Bronchial smooth muscle cell (primary cell): ENCODE data around the gene C1R. TPM values are rescaled to one million over a fixed set of nuclear protein-coding genes. Genes with fewer than 3 reads are reported as not detected.

ENCODE experiments used
- total RNA-seq: library from RNA; depleted of rRNA; stranded (reverse); fragments of >200 nt; gene quantifications from 2 replicates; pipeline ENCODE4 v1.2.1, GENCODE V29; 2014

The C1R gene
- 133 and 637 TPM in 2 replicates for total RNA-seq

DNA sequence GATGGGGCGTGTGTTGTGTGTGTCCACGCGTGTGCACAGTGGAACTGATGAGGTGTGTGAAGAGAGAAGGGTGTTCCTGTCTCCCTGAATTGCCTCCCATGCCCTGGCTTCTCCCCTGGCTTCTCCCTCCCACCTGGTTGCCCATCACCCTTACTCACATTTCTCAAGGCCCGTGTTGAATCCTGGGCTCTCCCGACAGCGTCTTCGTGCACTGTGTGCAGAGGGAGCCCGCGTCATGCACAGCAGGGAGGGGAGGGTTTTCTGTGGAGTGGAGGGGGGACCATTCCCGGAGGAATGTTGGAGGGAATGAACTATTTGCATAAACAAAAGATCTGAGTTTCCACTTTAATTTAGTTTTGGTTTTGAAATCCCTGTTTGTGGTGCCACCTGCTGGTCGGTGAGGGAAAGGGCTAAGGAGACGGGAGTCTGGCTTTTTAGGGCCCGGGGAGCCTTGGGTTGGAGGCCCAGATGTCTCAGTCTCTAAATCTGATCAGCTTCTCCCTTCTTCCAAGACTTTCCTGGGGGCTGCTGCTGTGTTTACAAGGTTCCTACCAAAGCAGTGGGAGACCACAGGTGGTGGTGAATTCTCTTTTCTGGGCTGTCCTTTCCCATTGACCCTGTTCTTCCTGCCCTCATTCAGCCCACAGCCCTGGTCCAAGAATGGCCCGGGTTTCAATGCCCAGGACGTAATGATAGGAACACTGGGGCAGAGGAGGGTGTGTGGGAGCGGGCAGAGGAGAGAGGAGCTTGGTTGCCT, at the start of gene C1R:
Gene C1R (minus strand): TSS at position 217 of the 757 bp plus-strand sequence. CDS start 57 bp downstream, at position 160.

DNA sequence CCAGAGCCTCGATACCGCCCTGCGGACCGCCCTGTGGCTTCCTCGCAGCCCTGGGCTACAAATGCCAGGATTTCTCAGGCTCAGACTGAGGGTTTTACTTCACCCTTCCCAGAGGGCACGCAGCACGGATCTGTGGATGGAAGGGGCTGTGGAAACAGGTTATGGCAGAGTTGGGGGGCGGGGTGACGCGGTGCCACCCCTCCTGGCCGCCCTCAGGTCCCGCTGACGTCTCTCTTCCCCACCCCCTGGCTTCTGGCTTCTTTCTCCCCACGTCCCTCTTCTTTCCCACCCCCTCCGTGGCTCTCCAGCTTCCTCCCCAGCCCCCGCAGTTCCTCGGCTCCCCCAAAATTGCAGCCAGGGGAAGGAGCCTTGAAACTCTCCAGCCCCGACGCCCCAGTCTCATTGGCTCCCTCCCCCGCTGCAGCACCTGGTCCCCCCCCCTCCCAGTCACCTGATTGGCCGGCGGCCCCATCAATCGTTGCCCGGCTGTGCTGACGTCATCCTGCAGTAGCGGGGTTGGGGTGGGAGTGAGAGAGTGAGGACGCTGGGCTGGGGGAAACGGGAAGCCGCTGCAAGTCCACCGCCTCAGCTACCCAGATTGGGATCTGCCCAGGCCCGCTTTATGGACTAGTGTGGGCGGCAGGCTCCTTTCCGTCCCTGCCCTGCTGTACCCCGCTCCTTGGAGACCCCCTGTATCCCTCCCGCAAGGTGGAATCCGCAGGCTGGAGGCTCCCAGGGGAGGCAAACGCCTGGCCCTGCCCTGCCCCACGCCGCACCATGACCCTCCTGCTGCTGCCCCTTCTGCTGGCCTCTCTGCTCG, 37.8 kb upstream of the C1R start, which contains the start of gene CLSTN3:
Gene CLSTN3 (plus strand): TSS at position 500 of the 820 bp plus-strand sequence. CDS start 278 bp downstream, at position 778.

DNA sequence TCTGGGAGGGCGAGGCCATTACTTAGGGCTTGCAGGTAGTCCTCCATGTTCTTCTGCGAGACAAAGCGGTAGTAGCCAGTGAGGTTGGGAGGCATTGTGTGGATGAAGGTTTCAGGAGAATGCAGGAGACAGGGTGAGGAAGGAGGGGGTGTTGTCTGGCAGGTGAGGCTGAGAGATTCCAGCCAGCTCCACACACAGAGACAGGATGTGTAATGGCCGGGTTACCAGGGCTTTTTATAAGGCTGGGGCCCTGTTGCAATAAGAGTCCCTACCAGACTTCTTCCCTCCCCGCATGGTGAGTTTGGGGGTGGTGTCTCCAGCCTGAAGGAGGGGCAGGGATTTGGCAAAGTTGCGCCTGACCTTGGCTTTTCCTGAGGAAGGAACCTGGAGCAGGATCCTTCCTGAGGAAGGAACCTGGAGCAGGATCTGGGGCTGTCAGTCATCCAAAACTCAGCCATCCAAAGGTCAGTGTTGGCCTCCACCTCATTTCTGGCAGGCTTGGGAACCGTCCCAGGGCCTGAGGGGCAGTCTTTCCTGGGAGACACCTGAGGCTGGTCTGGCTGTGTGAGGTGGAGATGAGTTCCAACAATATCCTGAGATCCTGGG, 36.5 kb upstream of the C1R start, which contains the start of gene RBP5:
Gene RBP5 (minus strand): TSS at position 209 of the 606 bp plus-strand sequence. CDS start 114 bp downstream, at position 95.

DNA sequence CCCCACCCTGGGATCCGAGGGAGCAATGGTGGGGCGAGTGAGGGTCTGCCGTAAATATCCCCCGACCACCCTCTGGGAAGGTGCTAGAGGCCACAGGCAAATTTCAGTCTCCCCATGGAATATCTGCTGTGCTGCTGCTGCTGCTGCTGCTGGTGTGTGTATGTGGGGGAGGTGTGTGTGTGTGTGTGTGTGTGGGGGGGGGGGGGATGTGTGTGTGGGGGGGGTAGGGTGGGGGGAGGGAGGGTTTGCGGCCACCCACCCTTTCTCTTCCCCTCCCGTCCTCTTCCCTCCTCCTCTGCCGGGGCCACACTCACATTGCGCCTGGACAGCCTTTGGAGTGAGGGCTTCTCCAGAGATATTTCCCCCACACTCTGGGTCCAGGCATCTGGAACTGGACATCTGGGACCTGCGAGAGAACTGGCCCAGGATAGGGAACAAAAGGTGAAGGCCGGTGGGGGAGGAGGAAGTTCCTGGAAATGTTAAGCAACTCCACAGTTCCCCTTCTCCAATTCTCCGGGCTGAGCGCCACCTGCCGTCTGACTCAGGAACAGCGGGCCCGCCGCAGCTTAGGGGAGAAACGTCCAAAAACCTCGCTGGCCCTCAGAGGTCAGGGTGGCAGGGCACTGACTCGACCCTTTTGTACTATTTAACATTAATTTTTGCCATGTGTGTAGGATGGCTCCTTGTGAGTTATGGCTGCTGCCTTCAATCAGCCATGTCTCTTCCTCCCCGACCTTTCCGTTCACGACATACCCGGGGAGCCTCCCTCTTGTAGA, 16.7 kb upstream of the C1R start, which contains the start of gene C1RL:
Gene C1RL (minus strand): TSS at position 419 of the 776 bp plus-strand sequence. CDS start 34 bp downstream, at position 385.

DNA sequence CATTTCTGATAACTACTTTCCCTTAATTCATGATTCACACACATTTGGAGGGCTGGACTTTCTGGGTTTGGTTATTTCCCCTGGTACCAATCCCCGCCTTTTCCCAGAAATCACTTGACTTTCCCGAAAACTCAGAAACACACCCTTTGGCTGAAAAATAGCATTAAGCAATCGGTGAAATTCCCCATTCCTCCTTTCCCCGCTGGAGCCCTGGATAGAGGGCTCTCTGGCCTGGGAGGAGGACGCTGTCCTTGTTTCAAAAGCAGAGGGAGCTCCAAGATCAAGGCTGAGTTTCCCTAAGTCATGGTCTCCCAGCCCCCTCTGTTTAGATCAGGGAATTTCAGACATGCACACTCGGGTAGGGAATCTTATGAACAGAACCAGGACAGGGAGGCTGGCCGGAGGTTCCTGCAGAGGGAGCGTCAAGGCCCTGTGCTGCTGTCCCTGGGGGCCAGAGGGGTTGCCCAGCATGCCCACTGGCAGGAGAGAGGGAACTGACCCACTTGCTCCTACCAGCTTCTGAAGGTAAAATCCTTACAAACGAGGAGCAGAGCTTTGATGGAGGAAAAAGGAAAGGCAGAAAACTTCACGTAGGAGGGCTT, 31.8 kb downstream of the C1R start, which contains the start of gene C1S:
Gene C1S (plus strand): TSS at position 366 of the 602 bp plus-strand sequence. CDS start 1,195 bp downstream, outside the sequence.

Other genes with a start within 250 kb of the C1R start
- gene CDCA3, start 241.2 kb downstream of the C1R start, total RNA-seq = 1.2 and 3.0 TPM in 2 replicates
- gene USP5, start 240.3 kb downstream of the C1R start, total RNA-seq = 77.2 and 79.0 TPM in 2 replicates
- gene TPI1, start 224.9 kb downstream of the C1R start, total RNA-seq = 512 and 968 TPM in 2 replicates
- 10.1 and 13.6 TPM in 2 replicates for gene SPSB2, start 219.1 kb downstream of the C1R start, total RNA-seq
- gene LRRC23, start 187.6 kb downstream of the C1R start, total RNA-seq = 11.3 and 15.9 TPM in 2 replicates
- 18.4 and 19.9 TPM in 2 replicates for gene ENO2, start 177.9 kb downstream of the C1R start, total RNA-seq
- 8.2 and 11.0 TPM in 2 replicates for gene ATN1, start 164.5 kb downstream of the C1R start, total RNA-seq
- gene RNU7-1, start 148.6 kb downstream of the C1R start, total RNA-seq = not detected in 2 replicates
- 137 and 179 TPM in 2 replicates for gene C12orf57, start 148.4 kb downstream of the C1R start, total RNA-seq
- gene PTPN6, start 141.1 kb downstream of the C1R start, total RNA-seq = 0.09 and 0.79 TPM in 2 replicates
- 101 and 123 TPM in 2 replicates for gene PHB2, start 121.8 kb downstream of the C1R start, total RNA-seq
- 21.1 and 25.8 TPM in 2 replicates for gene EMG1, start 121.5 kb downstream of the C1R start, total RNA-seq
- gene LPCAT3, start 74.0 kb downstream of the C1R start, total RNA-seq = 10.2 and 12.8 TPM in 2 replicates
- gene C1S, start 31.7 kb downstream of the C1R start, total RNA-seq = 378 and 815 TPM in 2 replicates
- gene C1RL, start 16.8 kb upstream of the C1R start, total RNA-seq = 40.6 and 44.0 TPM in 2 replicates
- gene RBP5, start 36.4 kb upstream of the C1R start, total RNA-seq = 0.09 TPM in 1 of 2 replicates, not detected in the other
- 16.2 and 17.8 TPM in 2 replicates for gene CLSTN3, start 37.9 kb upstream of the C1R start, total RNA-seq
- gene PEX5, start 97.2 kb upstream of the C1R start, total RNA-seq = 24.9 and 34.3 TPM in 2 replicates
- not detected in 2 replicates for gene ACSM4, start 211.6 kb upstream of the C1R start, total RNA-seq